ENCODE results near the gene CYP27A1.

The CYP27A1 gene

DNA sequence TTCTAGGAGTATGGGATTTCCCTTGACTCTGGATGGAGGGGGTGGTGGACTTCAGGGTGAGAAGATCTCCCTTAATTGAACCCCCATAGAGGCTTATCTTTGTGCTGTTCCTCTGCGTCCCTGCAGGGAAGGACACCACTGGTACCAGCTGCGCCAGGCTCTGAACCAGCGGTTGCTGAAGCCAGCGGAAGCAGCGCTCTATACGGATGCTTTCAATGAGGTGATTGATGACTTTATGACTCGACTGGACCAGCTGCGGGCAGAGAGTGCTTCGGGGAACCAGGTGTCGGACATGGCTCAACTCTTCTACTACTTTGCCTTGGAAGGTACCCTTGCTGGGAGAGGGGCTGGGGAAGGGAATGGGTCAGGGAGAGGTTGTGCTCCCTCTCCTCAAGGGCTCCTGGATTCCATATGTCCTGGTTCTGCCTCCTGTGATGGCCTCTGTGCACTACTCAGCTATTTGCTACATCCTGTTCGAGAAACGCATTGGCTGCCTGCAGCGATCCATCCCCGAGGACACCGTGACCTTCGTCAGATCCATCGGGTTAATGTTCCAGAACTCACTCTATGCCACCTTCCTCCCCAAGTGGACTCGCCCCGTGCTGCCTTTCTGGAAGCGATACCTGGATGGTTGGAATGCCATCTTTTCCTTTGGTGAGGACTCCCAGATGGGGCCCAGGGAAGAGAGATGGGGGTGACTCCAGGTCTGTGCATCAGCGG, 30.3 kb downstream of the CYP27A1 start:
- no peak for DNase-seq (ENCODE audit: low read depth)

- DNase-seq (ENCODE audit: low read depth): no peak
Measured at GRCh38 chr2:218812861-218813260, 30.9 kb downstream of the CYP27A1 start.

DNA sequence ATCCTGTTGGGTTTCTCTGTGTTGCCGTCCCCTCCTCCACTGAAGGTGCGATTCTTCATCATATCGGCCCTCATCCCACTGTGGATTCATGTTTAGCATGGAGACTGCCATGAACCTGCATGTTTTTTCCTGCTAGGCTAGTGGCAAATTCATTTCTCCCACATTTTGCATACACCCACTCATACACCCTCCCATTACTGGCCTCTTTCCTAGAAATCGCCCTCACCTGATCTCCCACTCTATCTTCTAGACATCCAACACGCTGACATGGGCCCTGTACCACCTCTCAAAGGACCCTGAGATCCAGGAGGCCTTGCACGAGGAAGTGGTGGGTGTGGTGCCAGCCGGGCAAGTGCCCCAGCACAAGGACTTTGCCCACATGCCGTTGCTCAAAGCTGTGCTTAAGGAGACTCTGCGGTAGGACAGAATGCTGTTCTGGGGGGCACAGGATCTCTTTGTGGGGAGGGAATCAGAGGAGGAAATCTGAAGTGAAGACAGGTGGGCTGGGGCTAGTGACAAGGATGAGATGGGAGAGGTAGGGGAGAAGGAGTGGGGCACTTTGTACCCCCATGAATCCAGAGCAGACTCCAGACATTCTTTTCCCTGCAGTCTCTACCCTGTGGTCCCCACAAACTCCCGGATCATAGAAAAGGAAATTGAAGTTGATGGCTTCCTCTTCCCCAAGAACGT, 32.0 kb downstream of the CYP27A1 start:
- no peak for DNase-seq (ENCODE audit: low read depth)

DNA sequence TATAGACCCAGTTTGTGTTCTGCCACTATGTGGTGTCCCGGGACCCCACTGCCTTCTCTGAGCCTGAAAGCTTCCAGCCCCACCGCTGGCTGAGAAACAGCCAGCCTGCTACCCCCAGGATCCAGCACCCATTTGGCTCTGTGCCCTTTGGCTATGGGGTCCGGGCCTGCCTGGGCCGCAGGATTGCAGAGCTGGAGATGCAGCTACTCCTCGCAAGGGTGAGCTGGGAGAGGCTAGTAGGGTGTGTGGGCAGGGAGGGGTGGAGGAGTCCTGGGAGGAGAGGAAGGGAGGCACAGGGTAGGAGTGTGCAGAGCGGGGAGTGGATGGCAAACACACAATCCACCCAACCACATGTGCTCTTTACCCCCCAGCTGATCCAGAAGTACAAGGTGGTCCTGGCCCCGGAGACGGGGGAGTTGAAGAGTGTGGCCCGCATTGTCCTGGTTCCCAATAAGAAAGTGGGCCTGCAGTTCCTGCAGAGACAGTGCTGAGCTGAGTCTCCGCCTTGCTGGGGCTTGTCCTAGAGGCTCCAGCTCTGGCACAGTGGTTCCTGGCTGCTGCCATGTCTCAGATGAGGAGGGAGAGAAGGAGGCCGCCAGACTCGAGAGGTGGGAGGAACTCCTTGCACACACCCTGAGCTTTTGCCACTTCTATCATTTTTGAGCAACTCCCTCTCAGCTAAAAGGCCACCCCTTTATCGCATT, 32.7 kb downstream of the CYP27A1 start:
- DNase-seq (ENCODE audit: low read depth): no peak

DNA sequence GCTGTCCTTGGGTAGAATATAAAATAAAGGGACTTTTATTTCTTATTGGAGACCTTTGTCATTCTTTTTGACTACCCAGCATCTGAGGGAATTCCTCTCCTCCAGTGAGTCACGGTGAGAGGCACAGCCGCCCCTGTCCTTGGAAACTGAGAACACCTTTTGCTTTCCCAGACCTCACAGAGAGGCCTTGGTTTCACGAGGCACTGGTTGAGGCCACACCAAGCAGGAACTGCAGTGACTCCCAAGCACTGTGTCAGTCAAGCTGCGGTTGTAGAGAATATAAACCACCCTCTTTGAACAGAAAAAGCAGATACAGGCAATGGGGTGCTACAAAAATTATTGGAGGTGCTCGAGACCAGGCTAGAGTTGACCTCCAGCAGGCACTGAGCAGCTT, 33.3 kb downstream of the CYP27A1 start:
- no peak for DNase-seq (ENCODE audit: low read depth)

GRCh38 chr2:218815649-218816048, 33.7 kb downstream of the CYP27A1 start:
- DNase-seq (ENCODE audit: low read depth): no peak

DNA sequence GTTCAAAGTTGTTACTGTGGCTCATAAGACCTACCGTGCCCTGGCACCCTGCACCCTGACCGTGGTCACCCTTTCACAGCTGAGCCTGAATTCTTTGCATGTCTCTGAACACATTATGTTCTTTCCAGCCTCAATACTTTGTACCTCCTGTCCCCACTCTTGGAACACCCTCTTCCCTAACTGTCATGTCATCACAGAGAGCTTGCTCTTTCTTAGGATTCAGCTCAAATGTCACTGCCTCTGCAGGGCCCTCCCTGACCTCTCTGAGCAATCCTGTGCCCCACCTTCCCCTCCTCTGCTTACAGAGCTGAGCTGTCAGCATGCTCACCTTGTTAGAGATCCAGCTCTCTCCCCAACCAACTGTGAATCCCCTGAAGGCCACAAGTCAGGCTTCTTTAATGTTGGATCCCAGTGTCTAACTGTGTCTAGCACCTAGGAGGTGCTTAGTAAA, 34.6 kb downstream of the CYP27A1 start:
- DNase-seq (ENCODE audit: low read depth): no peak

DNA sequence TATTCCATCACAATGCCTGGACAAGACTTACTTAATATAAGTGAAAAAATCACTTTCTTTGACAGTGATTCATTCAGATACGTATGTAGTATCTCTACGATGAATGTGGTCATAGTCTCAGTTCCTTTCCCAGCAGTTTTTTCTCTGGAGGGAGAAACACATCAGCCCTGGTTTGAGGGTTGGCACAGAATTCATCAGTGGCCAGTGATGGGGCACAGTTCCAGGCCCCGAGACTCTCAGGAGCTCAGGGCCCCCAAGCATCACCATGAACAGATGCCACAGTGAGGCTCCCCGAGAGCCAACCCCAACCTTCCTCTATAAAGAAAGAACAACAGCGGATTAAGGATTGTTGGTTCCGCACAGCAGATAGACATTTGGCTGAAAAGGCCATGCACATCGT, 37.1 kb downstream of the CYP27A1 start:
- no peak for DNase-seq (ENCODE audit: low read depth)

- no peak for DNase-seq (ENCODE audit: low read depth)
Measured at GRCh38 chr2:218820746-218821369, 38.9 kb downstream of the CYP27A1 start.

- no peak for DNase-seq (ENCODE audit: low read depth)
Measured at GRCh38 chr2:218821605-218822211, 39.8 kb downstream of the CYP27A1 start.

DNA sequence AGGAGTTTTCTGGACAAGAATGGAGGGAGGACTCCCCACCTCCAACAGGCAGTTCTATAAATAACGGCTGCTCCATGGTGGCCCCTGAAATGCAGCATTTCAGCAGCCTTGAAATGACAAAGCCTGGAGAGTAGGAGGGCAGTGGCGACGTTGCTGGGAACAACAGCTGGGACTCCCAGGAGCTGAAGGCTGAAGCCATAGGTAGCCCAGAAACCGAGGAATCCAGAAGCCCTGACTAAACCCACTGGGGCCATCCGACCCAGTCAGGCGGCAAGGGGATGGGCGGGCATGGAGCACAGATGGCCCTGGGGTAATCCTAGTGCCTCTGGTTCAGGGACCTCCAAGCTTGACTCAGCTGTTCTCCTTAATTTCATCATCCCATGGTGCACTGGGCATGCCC, 40.7 kb downstream of the CYP27A1 start:
- no peak for DNase-seq (ENCODE audit: low read depth)

DNA sequence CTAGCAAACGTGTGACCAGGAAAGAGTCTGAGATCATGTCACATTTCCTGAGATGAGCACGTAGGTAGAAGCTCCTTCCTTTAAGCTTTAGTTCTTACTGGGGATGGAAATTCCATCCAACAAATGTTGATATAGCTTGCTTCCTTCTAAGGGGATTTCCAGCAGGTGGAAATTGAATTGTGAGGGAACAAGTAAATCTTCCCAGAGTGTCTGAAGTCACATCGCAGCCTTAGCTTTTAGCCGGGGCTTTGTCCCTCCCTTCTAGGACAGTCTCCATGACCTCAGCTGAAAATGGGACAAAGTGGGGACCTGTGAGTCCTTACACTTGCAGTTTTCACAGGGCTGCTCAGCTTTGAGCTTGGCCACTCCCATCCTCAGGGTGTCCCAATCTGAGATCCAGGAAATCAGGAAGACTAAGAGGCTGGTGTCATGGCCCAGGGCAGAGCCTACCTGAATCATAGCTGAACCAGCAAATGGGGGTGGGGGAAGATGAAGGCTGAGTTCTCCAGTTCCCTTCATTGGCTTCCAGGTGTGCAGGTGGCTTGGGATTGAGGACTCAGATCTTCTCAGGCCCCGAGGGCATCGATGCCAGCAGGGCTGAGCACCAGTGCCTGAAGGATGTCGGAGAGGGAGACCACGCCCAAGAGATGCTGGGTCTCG, 41.4 kb downstream of the CYP27A1 start:
- DNase-seq (ENCODE audit: low read depth): no peak

GRCh38 chr2:218824004-218824403, 42.1 kb downstream of the CYP27A1 start:
- no peak for DNase-seq (ENCODE audit: low read depth)

DNA sequence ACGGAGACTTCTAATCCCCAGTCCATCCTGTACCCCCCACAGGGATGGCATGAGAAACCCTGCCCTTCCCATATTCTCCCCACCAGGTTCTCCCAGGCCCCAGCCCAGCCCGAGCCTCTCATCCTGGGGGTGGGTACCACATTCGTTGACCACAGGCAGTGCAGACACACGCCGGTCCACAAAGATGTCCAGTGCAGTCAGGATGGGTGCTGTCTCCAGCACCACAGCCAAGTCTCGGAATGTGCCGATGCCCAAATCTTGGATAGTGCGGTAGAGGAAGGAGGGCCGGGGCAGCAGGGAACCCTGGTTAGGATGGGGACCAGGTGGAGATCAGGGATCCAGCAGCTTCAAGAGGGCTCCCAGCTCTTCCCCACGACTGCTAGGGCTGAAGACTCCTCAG, 44.8 kb downstream of the CYP27A1 start:
- no peak for DNase-seq (ENCODE audit: low read depth)

- DNase-seq (ENCODE audit: low read depth): no peak
Measured at GRCh38 chr2:218827701-218828476, 45.9 kb downstream of the CYP27A1 start.

DNA sequence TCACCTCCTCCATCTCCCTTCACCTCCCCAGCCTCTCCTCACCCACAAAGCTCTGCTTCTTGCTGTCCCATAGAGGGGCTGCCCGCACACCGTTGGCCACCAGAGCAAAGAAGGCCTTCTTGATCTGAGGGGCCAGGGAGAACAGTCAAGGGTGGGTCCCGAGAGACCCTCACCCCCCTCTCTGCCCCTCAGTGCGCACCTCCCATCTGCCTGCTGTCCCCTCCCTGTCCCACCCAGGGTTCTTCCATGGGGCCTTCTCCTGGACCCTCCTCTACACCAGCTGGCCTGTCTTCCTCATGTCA, 46.5 kb downstream of the CYP27A1 start:
- DNase-seq (ENCODE audit: low read depth): no peak

- no peak for DNase-seq (ENCODE audit: low read depth)
Measured at GRCh38 chr2:218829868-218830451, 48.0 kb downstream of the CYP27A1 start.

- DNase-seq (ENCODE audit: low read depth): no peak
Measured at GRCh38 chr2:218830526-218831306, 48.8 kb downstream of the CYP27A1 start.

- no peak for DNase-seq (ENCODE audit: low read depth)
Measured at GRCh38 chr2:218831378-218831990, 49.5 kb downstream of the CYP27A1 start, which contains the start of gene PRKAG3. Gene PRKAG3, minus strand, starts transcription at chr2:218831803.

Measured in EH (cell line).